CD4-positive, alpha-beta T cell treated with Interleukin-17A for 4 hours (primary cell): ENCODE results near the gene SH3BP4.

Experiments used
- DNase-seq: peaks from one replicate; pipeline ENCODE4 v3.0.0-alpha.2; 2020; ENCODE audit warnings: mixed read lengths

SH3BP4 gene

GRCh38 chr2:235092433-235093223, 140.8 kb downstream of the SH3BP4 start:
- no peak for DNase-seq

GRCh38 chr2:235094457-235094856, 142.6 kb downstream of the SH3BP4 start:
- DNase-seq, result no peak

- DNase-seq, result no peak
Measured at GRCh38 chr2:235095569-235095968, 143.8 kb downstream of the SH3BP4 start.

GRCh38 chr2:235096447-235096846, 144.6 kb downstream of the SH3BP4 start:
- no peak for DNase-seq

GRCh38 chr2:235097196-235097595, 145.4 kb downstream of the SH3BP4 start:
- no peak for DNase-seq

GRCh38 chr2:235098269-235098668, 146.5 kb downstream of the SH3BP4 start:
- DNase-seq, result no peak

GRCh38 chr2:235098736-235099494, 147.1 kb downstream of the SH3BP4 start:
- DNase-seq, result no peak

- no peak for DNase-seq
Measured at GRCh38 chr2:235102896-235103295, 151.1 kb downstream of the SH3BP4 start.
